K562 (cell line): ENCODE results near the gene RNPEP. TPM values are rescaled to one million over a fixed set of nuclear protein-coding genes. Genes with fewer than 3 reads are reported as not detected.

ENCODE experiments used
- ATAC-seq: fragments of 200-7000 bp; cut with Tn5 transposase; 3 replicates; pipeline ENCODE4 v1.9.1; 2020; ENCODE audit warnings: moderate library complexity
- BruUV-seq: library from RNA; stranded (reverse); fragments of 400-500 nt; replicated peaks from 2 replicates; lab custom pipeline; 2021; lab: Mats Ljungman, UMichigan
- CTCF ChIA-PET: fragments of 300-600 bp; formaldehyde crosslinking; extraction: SDS; loops from one replicate; lab custom pipeline; 2021; ENCODE audit warnings: low intra/inter-chr PET ratio; lab: Yijun Ruan, JAX
- POLR2A ChIA-PET: fragments of 300-600, 350-650 bp; sonication (Branson Sonifier 250); formaldehyde crosslinking; extraction: SDS; loops from one replicate; lab custom pipeline; 2021; ENCODE audit warnings: antibody characterized with exemption, inconsistent platforms; lab: Yijun Ruan, JAX
- DNase-seq, 4 experiments: peaks; one replicate each; pipeline versions ENCODE4 v3.0.0 to v3.0.0-alpha.2; 2011 to 2018; ENCODE audit warnings: low spot score in 3 of 4, mixed read lengths in 3 of 4; ENCODE audit errors: extremely low read depth in 1 of 4
- FAIRE-seq: peaks from 2 replicates; lab custom pipeline; 2011; peaks lifted over from hg19 to GRCh38; lab: Jason Lieb, UNC
- H2AFZ ChIP-seq: 2 replicates; pipeline ENCODE4 v1.6.0; 2011; ENCODE audit warnings: low read depth, low read length, control low read depth, inconsistent platforms
- H3K27ac ChIP-seq: fragments of 200-600 bp; 3 replicates; pipeline ENCODE4 v1.8.0; 2011; ENCODE audit warnings: low read depth, mild to moderate bottlenecking, control low read depth, inconsistent platforms, low read length, moderate library complexity, mixed read lengths; ENCODE audit errors: extremely low read depth
- H3K27me3 ChIP-seq, 2 experiments: fragments of 300-600 bp in 1 of 2; 2 replicates in 1 of 2; 3 replicates in 1 of 2; pipeline versions ENCODE4 v1.6.0 to v1.8.0; 2011; ENCODE audit warnings: inconsistent platforms in 2 of 2, low read length in 2 of 2, mild to moderate bottlenecking in 1 of 2, mixed read lengths in 1 of 2, moderate library complexity in 1 of 2; ENCODE audit not compliant: control insufficient read depth in 2 of 2, insufficient read depth in 2 of 2
- H3K36me3 ChIP-seq: fragments of 300-600 bp; 3 replicates; pipeline ENCODE4 v1.8.0; 2011; ENCODE audit warnings: mild to moderate bottlenecking, low read length, inconsistent platforms; ENCODE audit not compliant: control insufficient read depth, insufficient read depth
- H3K4me1 ChIP-seq, 2 experiments: fragments of 200-600 bp in 1 of 2; replicated peaks in 1 of 2; 2 replicates in 1 of 2; 3 replicates in 1 of 2; pipeline versions ENCODE4 v1.5.1 to v1.8.0; 2011; ENCODE audit warnings: inconsistent platforms in 2 of 2, low read length in 2 of 2, mild to moderate bottlenecking in 1 of 2, mixed read lengths in 1 of 2, moderate library complexity in 1 of 2; ENCODE audit not compliant: control insufficient read depth in 2 of 2, insufficient read depth in 2 of 2
- H3K4me2 ChIP-seq: 2 replicates; pipeline ENCODE4 v1.6.1; 2011; ENCODE audit warnings: low read length, control low read depth, inconsistent platforms, mixed read lengths; ENCODE audit not compliant: insufficient read depth
- H3K4me3 ChIP-seq: fragments of 200-600 bp; sonication (generic), shearing (Covaris generic); 2 replicates; pipeline ENCODE4 v1.5.1; 2016; ENCODE audit warnings: control low read depth, inconsistent platforms
- H3K79me2 ChIP-seq: fragments of 200-600 bp; 3 replicates; pipeline ENCODE4 v1.8.0; 2011; ENCODE audit warnings: low read length, inconsistent platforms; ENCODE audit not compliant: control insufficient read depth, insufficient read depth
- H3K9ac ChIP-seq, 2 experiments: 2 replicates each; pipeline versions ENCODE4 v1.6.0 to v1.6.1; 2011; ENCODE audit warnings: low read depth in 2 of 2, low read length in 2 of 2, control low read depth in 1 of 2, inconsistent platforms in 1 of 2, mild to moderate bottlenecking in 1 of 2, mixed read lengths in 1 of 2; ENCODE audit not compliant: insufficient read depth in 1 of 2
- H3K9me1 ChIP-seq: one replicate; pipeline ENCODE4 v1.6.0; 2011; ENCODE audit warnings: inconsistent platforms, mild to moderate bottlenecking, low read length, moderate library complexity; ENCODE audit not compliant: control insufficient read depth, insufficient read depth
- H3K9me3 ChIP-seq: replicated peaks from 2 replicates; pipeline ENCODE4 v1.5.1; 2011; ENCODE audit warnings: low read depth, low read length, inconsistent platforms; ENCODE audit not compliant: control insufficient read depth, insufficient read depth
- H4K20me1 ChIP-seq: replicated peaks from 2 replicates; pipeline ENCODE4 v1.6.1; 2011; ENCODE audit warnings: low read length, inconsistent platforms, mixed read lengths; ENCODE audit not compliant: control insufficient read depth, insufficient read depth
- GTF2E2 ChIP-seq: fragments of 200-800 bp; sonication (Bioruptor generic); IDR thresholded peaks from 2 replicates; pipeline ENCODE4 v1.6.1; 2016; ENCODE audit warnings: missing genetic modification characterization, missing compliant biosample characterization
- MEF2D ChIP-seq: conservative IDR thresholded peaks from 2 replicates; pipeline ENCODE4 v1.6.1; 2016; ENCODE audit warnings: low read depth, missing genetic modification characterization, missing compliant biosample characterization
- NCOA6 ChIP-seq: fragments of 450-650 bp; IDR thresholded peaks from 2 replicates; pipeline ENCODE4 v1.6.1; 2017; ENCODE audit warnings: mild to moderate bottlenecking
- RAD21 ChIP-seq, 2 experiments: fragments of 250-450 bp in 1 of 2; fragments of 450-650 bp in 1 of 2; sonication (Bioruptor Pico) in 1 of 2; formaldehyde crosslinking in 1 of 2; IDR thresholded peaks in 1 of 2; conservative IDR thresholded peaks in 1 of 2; 2 replicates each; pipeline versions ENCODE4 v1.4.0 to v1.8.0; 2020 to 2022; ENCODE audit warnings: mild to moderate bottlenecking in 2 of 2, moderate library complexity in 1 of 2
- RBM34 ChIP-seq: fragments of 200-400 bp; formaldehyde crosslinking; IDR thresholded peaks from 2 replicates; pipeline ENCODE4 v1.6.1; 2018; ENCODE audit warnings: low read length, borderline replicate concordance; ENCODE audit not compliant: insufficient read depth
- SIX5 ChIP-seq, 2 experiments: IDR thresholded peaks; 2 replicates each; pipeline ENCODE4 v1.6.1; 2011; ENCODE audit warnings: low read length in 2 of 2, borderline replicate concordance in 1 of 2, low read depth in 1 of 2, mild to moderate bottlenecking in 1 of 2, moderate library complexity in 1 of 2; ENCODE audit not compliant: insufficient read depth in 1 of 2
- SMC3 ChIP-seq: conservative IDR thresholded peaks from 2 replicates; pipeline ENCODE4 v1.6.1; 2011; ENCODE audit warnings: low read depth, low read length, improper control_type of control experiment; ENCODE audit not compliant: insufficient read depth
- TARDBP ChIP-seq: fragments of 450-650 bp; IDR thresholded peaks from 2 replicates; pipeline ENCODE4 v1.6.1; 2016
- ZFP30 ChIP-seq: fragments of 250-450 bp; sonication (Bioruptor Pico); IDR thresholded peaks from 2 replicates; pipeline ENCODE4 v1.8.0; 2022; ENCODE audit warnings: moderate library complexity, mild to moderate bottlenecking, inconsistent platforms, borderline replicate concordance
- ZNF134 ChIP-seq: fragments of 250-450 bp; sonication (Bioruptor Pico); conservative IDR thresholded peaks from 2 replicates; pipeline ENCODE4 v1.4.0; 2020
- WGBS: fragments of 100-300 bp; shearing (Covaris generic); methylation state at CpG from one replicate; pipeline ENCODE4 v1.1.6; 2016; ENCODE audit warnings: low coverage, mixed read lengths; ENCODE audit not compliant: insufficient coverage; ENCODE audit errors: missing lambda C conversion rate; 5-methylcytosine and 5-hydroxymethylcytosine counted together
- in situ Hi-C: fragments of 300-500 bp; cut with MboI; formaldehyde crosslinking; loops from 4 replicates; pipeline ENCODE4 v1.15.0; 2018; ENCODE audit warnings: inconsistent platforms, mixed read lengths
- intact Hi-C: fragments of 100-400 bp; cut with micrococcal nuclease; formaldehyde crosslinking; loops from 2 replicates; pipeline ENCODE4 v1.14.2; 2022
- polyA plus RNA-seq, 8 experiments: library from polyadenylated mRNA; depleted of rRNA in 4 of 8; stranded (reverse) in 5 of 8; unstranded in 3 of 8; fragments of >200 nt; fragmentation: Nextera tagmentation in 2 of 8; fragmentation: Illumina TruSeq in 1 of 8; extraction: Ambion mirVana in 2 of 8; extraction: Trizol in 1 of 8; gene quantifications; 2 replicates each; pipeline versions ENCODE4 v1.2.1 to v1.2.3, GENCODE V29; 2011 to 2014; ENCODE audit warnings: inconsistent platforms in 1 of 8, missing spikeins in 1 of 8
- total RNA-seq, 7 experiments: library from RNA; depleted of rRNA in 6 of 7; stranded (reverse); fragments of >200 nt in 6 of 7; fragmentation: Illumina TruSeq in 2 of 7; extraction: Trizol in 2 of 7; gene quantifications; 2 replicates each; pipeline versions ENCODE4 v1.2.1 to v1.2.3, GENCODE V29; 2011 to 2021; ENCODE audit warnings: low replicate concordance in 1 of 7
- TF ChIP-seq, protein P1 (sequence below): sonication (generic); formaldehyde crosslinking; IDR thresholded peaks from 2 replicates; pipeline ENCODE4 v1.8.0; 2023; ENCODE audit warnings: mild to moderate bottlenecking, missing genetic modification reagents
- TF ChIP-seq, protein P2 (sequence below): fragments of 450-650 bp; IDR thresholded peaks from 2 replicates; pipeline ENCODE4 v1.6.1; 2016
- TF ChIP-seq, protein P3 (sequence below): fragments of 450-650 bp; formaldehyde crosslinking; conservative IDR thresholded peaks from 2 replicates; pipeline ENCODE4 v1.4.0; 2022; ENCODE audit warnings: mild to moderate bottlenecking, missing genetic modification characterization

The RNPEP gene
- total and polyA plus RNA-seq, 9 of the 15 experiments (the other 6 are each of a cell fraction or from before 2014, with no cell fraction given) = 27.5 to 131 (median 63.4) TPM

DNA sequence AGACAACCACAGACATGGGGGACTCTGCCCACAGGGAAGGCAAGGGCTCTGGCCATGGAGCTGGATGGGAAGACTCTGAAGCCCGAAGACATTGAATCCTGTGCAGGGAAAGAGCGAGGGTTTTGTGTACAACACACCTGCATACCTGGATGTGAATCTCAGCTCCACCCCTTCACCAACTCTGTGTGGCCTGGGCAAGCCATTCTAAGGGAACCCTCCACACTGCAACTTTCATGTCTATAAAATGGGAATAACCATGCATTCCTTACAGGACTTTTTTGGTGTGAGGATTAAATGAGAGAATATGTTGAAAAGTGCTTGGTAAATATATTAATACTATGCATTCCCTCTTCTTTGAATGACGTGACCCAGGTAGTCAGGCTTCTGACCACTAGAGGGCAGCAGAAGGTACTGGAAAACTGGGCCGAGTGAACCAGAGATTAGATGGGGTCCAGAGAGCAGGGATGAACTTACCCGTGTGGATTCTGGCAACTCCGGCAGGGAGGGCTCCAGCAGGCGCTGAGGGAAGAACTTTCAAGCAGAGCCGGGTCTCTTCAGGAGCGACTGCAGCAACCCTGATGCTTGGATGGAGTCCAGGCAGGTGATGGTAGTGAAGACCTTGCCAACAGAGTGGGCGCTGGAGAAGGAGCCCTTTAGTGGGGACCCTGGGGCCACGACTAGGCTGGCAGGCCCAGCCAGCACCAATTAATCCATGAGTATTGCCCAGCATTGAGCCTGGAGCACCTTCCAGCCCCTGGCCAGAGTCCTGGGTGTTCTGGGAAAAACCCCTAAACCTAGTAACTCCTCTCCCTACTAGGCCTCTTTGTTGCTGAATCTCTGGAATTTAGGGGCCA, 27.1 kb downstream of the RNPEP start:
- H4K20me1 ChIP-seq = peaks cover 11% of the 10 kb centered on the region; the same call in 1 of the 2 replicates
- ChIA-PET CTCF (interaction anchor here (0.6 to 4.6 kb wide), 6 partner anchors 10 to 126 kb away, joined by 3 to 66 read pairs (median 10); partner anchors contain the start of gene GPR37L1), POLR2A (interaction anchor here (0.6 to 1.0 kb wide), 2 partner anchors 10 to 59 kb away, joined by 3 read pairs; no protein-coding TSS in a partner anchor)
- peak; percentile 98 for FAIRE-seq
- in situ Hi-C loops (no loop called here), intact Hi-C loops (loop anchor here (1.0 to 5.0 kb wide), 2 partner anchors 68 to 110 kb away; no protein-coding TSS in a partner anchor)
- H3K79me2 ChIP-seq = no peaks in the 10 kb centered on the region
- peaks cover 17% of the 10 kb centered on the region; the same call in 2 of the 3 replicates for H3K36me3 ChIP-seq
- no peak overlapping the region for H3K27ac ChIP-seq
- H3K9me3 ChIP-seq = no peaks in the 10 kb centered on the region
- H3K27me3 ChIP-seq = peaks cover 0 to 9% of the 10 kb centered on the region in 2 experiments; a peak in 1 of 5 replicates
- no peak overlapping the region for H3K4me3 ChIP-seq
- peaks cover 15 to 34% of the 10 kb centered on the region in 2 experiments; a peak in 4 of 5 replicates for H3K4me1 ChIP-seq
- ATAC-seq = peak; percentile 89
- no peak overlapping the region for H3K4me2 ChIP-seq
- H2AFZ ChIP-seq = no peak overlapping the region
- BruUV-seq = no TSS peak
- DNase-seq = peak; percentile 84 to 90 (median 86)
- H3K9ac ChIP-seq = no peak overlapping the region
- H3K9me1 ChIP-seq = no peaks in the 10 kb centered on the region
- WGBS = 10% methylated on average over 11 of the region's 11 CpGs
- TF ChIP-seq SIX5 (IDR thresholded peaks at IDR 0.05; ENCODE audit: borderline replicate concordance in 1 of 2, insufficient read depth in 1 of 2, low read depth in 1 of 2, low read length in 2 of 2) (no peak), ZNF134 (CRISPR knock-in tag) (no peak), MEF2D (tag) (no peak), TARDBP (peak; percentile 38; the same call in 1 of the 2 replicates), SMC3 (peak; percentile 94), NCOA6 (no peak), GTF2E2 (tag) (no peak), RBM34 (no peak), RAD21 (CRISPR knock-in tag; conservative IDR thresholded peaks at IDR 0.05 in 1 of 2, IDR thresholded peaks at IDR 0.05 in 1 of 2) (peak; percentile 94 to 97), ZFP30 (CRISPR knock-in tag) (no peak)
- TF ChIP-seq, protein P1, sequence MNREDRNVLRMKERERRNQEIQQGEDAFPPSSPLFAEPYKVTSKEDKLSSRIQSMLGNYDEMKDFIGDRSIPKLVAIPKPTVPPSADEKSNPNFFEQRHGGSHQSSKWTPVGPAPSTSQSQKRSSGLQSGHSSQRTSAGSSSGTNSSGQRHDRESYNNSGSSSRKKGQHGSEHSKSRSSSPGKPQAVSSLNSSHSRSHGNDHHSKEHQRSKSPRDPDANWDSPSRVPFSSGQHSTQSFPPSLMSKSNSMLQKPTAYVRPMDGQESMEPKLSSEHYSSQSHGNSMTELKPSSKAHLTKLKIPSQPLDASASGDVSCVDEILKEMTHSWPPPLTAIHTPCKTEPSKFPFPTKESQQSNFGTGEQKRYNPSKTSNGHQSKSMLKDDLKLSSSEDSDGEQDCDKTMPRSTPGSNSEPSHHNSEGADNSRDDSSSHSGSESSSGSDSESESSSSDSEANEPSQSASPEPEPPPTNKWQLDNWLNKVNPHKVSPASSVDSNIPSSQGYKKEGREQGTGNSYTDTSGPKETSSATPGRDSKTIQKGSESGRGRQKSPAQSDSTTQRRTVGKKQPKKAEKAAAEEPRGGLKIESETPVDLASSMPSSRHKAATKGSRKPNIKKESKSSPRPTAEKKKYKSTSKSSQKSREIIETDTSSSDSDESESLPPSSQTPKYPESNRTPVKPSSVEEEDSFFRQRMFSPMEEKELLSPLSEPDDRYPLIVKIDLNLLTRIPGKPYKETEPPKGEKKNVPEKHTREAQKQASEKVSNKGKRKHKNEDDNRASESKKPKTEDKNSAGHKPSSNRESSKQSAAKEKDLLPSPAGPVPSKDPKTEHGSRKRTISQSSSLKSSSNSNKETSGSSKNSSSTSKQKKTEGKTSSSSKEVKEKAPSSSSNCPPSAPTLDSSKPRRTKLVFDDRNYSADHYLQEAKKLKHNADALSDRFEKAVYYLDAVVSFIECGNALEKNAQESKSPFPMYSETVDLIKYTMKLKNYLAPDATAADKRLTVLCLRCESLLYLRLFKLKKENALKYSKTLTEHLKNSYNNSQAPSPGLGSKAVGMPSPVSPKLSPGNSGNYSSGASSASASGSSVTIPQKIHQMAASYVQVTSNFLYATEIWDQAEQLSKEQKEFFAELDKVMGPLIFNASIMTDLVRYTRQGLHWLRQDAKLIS (CRISPR knock-in tag) = no peak
- TF ChIP-seq, protein P2, sequence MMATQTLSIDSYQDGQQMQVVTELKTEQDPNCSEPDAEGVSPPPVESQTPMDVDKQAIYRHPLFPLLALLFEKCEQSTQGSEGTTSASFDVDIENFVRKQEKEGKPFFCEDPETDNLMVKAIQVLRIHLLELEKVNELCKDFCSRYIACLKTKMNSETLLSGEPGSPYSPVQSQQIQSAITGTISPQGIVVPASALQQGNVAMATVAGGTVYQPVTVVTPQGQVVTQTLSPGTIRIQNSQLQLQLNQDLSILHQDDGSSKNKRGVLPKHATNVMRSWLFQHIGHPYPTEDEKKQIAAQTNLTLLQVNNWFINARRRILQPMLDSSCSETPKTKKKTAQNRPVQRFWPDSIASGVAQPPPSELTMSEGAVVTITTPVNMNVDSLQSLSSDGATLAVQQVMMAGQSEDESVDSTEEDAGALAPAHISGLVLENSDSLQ = peak; percentile 68
- TF ChIP-seq, protein P3, sequence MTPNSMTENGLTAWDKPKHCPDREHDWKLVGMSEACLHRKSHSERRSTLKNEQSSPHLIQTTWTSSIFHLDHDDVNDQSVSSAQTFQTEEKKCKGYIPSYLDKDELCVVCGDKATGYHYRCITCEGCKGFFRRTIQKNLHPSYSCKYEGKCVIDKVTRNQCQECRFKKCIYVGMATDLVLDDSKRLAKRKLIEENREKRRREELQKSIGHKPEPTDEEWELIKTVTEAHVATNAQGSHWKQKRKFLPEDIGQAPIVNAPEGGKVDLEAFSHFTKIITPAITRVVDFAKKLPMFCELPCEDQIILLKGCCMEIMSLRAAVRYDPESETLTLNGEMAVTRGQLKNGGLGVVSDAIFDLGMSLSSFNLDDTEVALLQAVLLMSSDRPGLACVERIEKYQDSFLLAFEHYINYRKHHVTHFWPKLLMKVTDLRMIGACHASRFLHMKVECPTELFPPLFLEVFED = 0 out of 2 replicates have a peak, but pooled peaks have one; percentile 33
